IMR-90 (cell line): ENCODE results near the gene CRISPLD2.

ENCODE experiments used
- BHLHE40 ChIP-seq: fragments of 150-350 bp; IDR thresholded peaks from 2 replicates; pipeline ENCODE4 v1.6.1; 2016; ENCODE audit warnings: mild to moderate bottlenecking, low read depth, low read length
- CHD1 ChIP-seq: IDR thresholded peaks from 2 replicates; pipeline ENCODE4 v1.6.1; 2012; ENCODE audit warnings: low read depth, low read length, improper control_type of control experiment
- MAZ ChIP-seq: IDR thresholded peaks from 2 replicates; pipeline ENCODE4 v1.6.1; 2012; ENCODE audit warnings: low read depth, mild to moderate bottlenecking, low read length, improper control_type of control experiment, moderate library complexity, borderline replicate concordance
- POLR2A ChIP-seq: IDR thresholded peaks from 2 replicates; pipeline ENCODE4 v1.6.1; 2012; ENCODE audit warnings: mild to moderate bottlenecking, low read depth, low read length
- RAD21 ChIP-seq: IDR thresholded peaks from 2 replicates; pipeline ENCODE4 v1.6.1; 2012; ENCODE audit warnings: low read length, improper control_type of control experiment
- TF ChIP-seq, protein P1 (sequence below): conservative IDR thresholded peaks from 2 replicates; pipeline ENCODE4 v1.5.1; 2012; ENCODE audit warnings: mild to moderate bottlenecking, low read depth, low read length, improper control_type of control experiment
- TF ChIP-seq, protein P2 (sequence below): fragments of 150-350 bp; IDR thresholded peaks from 2 replicates; pipeline ENCODE4 v1.6.1; 2017; ENCODE audit warnings: mild to moderate bottlenecking, antibody characterized with exemption, low read length, low read depth
- TF ChIP-seq, protein P3 (sequence below): fragments of 150-350 bp; IDR thresholded peaks from 2 replicates; pipeline ENCODE4 v1.6.1; 2016; ENCODE audit warnings: low read depth, mild to moderate bottlenecking, low read length, moderate library complexity, borderline replicate concordance

DNA sequence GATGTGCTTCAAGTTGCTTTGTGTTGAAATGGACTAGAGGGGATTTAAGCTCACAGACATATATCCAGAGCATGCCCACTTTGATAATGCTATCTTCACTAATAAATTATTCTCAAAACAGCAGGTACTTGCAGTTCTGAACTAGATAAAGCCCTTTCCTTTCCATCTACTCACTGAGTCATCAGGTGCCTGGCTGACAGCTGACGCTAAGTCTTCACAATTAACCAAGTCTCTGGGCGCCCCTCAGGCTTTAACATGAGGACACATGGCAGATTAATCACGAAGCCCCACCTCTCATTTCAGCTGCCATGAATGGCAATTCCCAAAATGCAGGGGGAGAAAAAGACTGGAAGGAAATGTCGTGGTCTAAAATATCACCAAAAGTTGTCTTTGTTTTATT lies 29.5 kb upstream of the CRISPLD2 start:
- TF ChIP-seq CHD1 (no peak), RAD21 (no peak), POLR2A (no peak), BHLHE40 (no peak), MAZ (no peak)
- TF ChIP-seq, protein P1, sequence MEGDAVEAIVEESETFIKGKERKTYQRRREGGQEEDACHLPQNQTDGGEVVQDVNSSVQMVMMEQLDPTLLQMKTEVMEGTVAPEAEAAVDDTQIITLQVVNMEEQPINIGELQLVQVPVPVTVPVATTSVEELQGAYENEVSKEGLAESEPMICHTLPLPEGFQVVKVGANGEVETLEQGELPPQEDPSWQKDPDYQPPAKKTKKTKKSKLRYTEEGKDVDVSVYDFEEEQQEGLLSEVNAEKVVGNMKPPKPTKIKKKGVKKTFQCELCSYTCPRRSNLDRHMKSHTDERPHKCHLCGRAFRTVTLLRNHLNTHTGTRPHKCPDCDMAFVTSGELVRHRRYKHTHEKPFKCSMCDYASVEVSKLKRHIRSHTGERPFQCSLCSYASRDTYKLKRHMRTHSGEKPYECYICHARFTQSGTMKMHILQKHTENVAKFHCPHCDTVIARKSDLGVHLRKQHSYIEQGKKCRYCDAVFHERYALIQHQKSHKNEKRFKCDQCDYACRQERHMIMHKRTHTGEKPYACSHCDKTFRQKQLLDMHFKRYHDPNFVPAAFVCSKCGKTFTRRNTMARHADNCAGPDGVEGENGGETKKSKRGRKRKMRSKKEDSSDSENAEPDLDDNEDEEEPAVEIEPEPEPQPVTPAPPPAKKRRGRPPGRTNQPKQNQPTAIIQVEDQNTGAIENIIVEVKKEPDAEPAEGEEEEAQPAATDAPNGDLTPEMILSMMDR: no peak
- TF ChIP-seq, protein P2, sequence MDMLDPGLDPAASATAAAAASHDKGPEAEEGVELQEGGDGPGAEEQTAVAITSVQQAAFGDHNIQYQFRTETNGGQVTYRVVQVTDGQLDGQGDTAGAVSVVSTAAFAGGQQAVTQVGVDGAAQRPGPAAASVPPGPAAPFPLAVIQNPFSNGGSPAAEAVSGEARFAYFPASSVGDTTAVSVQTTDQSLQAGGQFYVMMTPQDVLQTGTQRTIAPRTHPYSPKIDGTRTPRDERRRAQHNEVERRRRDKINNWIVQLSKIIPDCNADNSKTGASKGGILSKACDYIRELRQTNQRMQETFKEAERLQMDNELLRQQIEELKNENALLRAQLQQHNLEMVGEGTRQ: no peak
- TF ChIP-seq, protein P3, sequence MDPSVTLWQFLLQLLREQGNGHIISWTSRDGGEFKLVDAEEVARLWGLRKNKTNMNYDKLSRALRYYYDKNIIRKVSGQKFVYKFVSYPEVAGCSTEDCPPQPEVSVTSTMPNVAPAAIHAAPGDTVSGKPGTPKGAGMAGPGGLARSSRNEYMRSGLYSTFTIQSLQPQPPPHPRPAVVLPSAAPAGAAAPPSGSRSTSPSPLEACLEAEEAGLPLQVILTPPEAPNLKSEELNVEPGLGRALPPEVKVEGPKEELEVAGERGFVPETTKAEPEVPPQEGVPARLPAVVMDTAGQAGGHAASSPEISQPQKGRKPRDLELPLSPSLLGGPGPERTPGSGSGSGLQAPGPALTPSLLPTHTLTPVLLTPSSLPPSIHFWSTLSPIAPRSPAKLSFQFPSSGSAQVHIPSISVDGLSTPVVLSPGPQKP: no peak
